Endodermal cell (in vitro differentiated cells): ENCODE data around the gene TUBB4A. TPM values are rescaled to one million over a fixed set of nuclear protein-coding genes. Genes with fewer than 3 reads are reported as not detected.

Experiments used
- DNase-seq: peaks from one replicate; pipeline ENCODE4 v3.0.0-alpha.2; 2017
- H3K27ac ChIP-seq: 2 replicates; pipeline ENCODE4 v1.5.1; 2013; ENCODE audit warnings: mild to moderate bottlenecking, low read depth, low read length, moderate library complexity
- H3K27me3 ChIP-seq: 2 replicates; pipeline ENCODE4 v1.6.1; 2013; ENCODE audit warnings: mild to moderate bottlenecking, low read length, moderate library complexity; ENCODE audit not compliant: insufficient read depth, control insufficient read depth, poor library complexity, severe bottlenecking
- H3K36me3 ChIP-seq: 2 replicates; pipeline ENCODE4 v1.7.0; 2013; ENCODE audit warnings: mild to moderate bottlenecking, low read length, moderate library complexity; ENCODE audit not compliant: control insufficient read depth, insufficient read depth
- H3K4me1 ChIP-seq: one replicate; pipeline ENCODE4 v1.7.0; 2013; ENCODE audit warnings: low read length; ENCODE audit not compliant: control insufficient read depth, insufficient read depth
- H3K4me3 ChIP-seq: 2 replicates; pipeline ENCODE4 v1.5.1; 2013; ENCODE audit warnings: mild to moderate bottlenecking, low read length, moderate library complexity
- H3K9ac ChIP-seq: 2 replicates; pipeline ENCODE4 v1.6.1; 2013; ENCODE audit warnings: mild to moderate bottlenecking, low read length, moderate library complexity; ENCODE audit not compliant: poor library complexity, severe bottlenecking; ENCODE audit errors: extremely low read depth
- H3K9me3 ChIP-seq: 2 replicates; pipeline ENCODE4 v1.6.1; 2013; ENCODE audit warnings: mild to moderate bottlenecking, low read length, moderate library complexity; ENCODE audit not compliant: control insufficient read depth
- H3K27ac Mint-ChIP-seq: 2 replicates; pipeline ENCODE4 v1.8.0; 2020; ENCODE audit warnings: mixed read lengths
- H3K27me3 Mint-ChIP-seq: 2 replicates; pipeline ENCODE4 v1.8.0; 2021; ENCODE audit warnings: mild to moderate bottlenecking, mixed read lengths; ENCODE audit not compliant: insufficient read depth
- H3K36me3 Mint-ChIP-seq: 2 replicates; pipeline ENCODE4 v1.8.0; 2020; ENCODE audit warnings: low read depth, mixed read lengths
- H3K4me1 Mint-ChIP-seq: 2 replicates; pipeline ENCODE4 v1.8.0; 2020; ENCODE audit warnings: mixed read lengths
- H3K4me3 Mint-ChIP-seq: 2 replicates; pipeline ENCODE4 v1.8.0; 2020; ENCODE audit warnings: mild to moderate bottlenecking, moderate library complexity, mixed read lengths
- H3K9me3 Mint-ChIP-seq: 2 replicates; pipeline ENCODE4 v1.8.0; 2020; ENCODE audit warnings: mild to moderate bottlenecking, mixed read lengths
- WGBS, 2 experiments: methylation state at CpG; one replicate each; pipeline versions ENCODE4 v1.1.5 to v1.1.7; 2013; ENCODE audit warnings: missing lambda C conversion rate in 2 of 2, mixed read lengths in 1 of 2; ENCODE audit not compliant: insufficient coverage in 1 of 2, insufficient read length in 1 of 2; 5-methylcytosine and 5-hydroxymethylcytosine counted together
- total RNA-seq, 2 donors: library from RNA; stranded (reverse); fragmentation: NEBNext Ultra II Directional in 1 of 2; extraction: Animal tissue kit (Norgen Biotek cat#: 25700) in 1 of 2; gene quantifications; 2 replicates in 1 of 2; 3 replicates in 1 of 2; pipeline ENCODE4 v1.2.1, GENCODE V29; 2021
- TF ChIP-seq, protein P1 (sequence below): fragments of 200-600 bp; sonication (generic); conservative IDR thresholded peaks from 2 replicates; pipeline ENCODE4 v1.5.0; 2021; ENCODE audit warnings: antibody characterized with exemption, mild to moderate bottlenecking

The TUBB4A gene
- total RNA-seq, 2 donors from 2014 or later = 5.2 to 7.5 TPM

DNA sequence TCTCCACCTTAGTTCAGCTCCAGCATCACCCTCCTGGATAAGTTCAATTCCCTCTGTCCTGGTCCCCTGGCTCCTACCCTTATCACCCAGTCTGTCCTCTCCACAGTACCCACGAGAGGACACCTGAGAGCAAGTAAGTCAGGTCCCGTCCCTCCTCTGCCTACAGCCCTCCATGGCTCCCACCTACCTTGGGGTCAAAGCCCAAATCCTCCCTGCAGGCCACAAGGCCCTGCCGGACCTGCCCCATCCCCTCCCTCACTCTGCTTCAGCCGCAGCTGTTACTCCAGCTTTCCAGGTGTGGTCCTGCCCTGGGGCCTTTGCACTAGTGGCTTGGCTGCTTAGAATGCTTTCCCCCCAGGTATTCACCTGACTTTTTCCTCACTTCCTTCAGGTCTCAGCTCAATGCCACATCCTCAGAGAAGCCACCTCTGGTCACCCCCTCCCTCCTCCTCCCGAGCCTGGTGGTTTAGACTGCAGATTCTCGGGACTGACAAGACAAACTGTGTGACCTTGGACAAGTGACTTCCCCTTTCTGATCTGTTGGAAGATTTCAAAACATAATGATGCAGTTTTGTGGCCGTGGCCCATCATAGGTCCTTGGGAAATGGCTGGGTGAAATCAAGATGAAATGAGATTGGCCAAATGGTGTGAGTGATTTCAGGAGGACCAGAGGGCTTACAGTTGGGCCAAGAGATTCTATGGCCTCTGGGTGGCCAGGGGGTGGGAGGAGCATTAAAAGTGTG lies 3.6 kb downstream of the TUBB4A start:
- Mint-ChIP-seq H3K36me3 (no peaks in the 10 kb centered on the region), H3K27ac (no peak overlapping the region), H3K27me3 (peaks cover 41% of the 10 kb centered on the region), H3K4me3 (no peak overlapping the region), H3K4me1 (peaks cover 3% of the 10 kb centered on the region), H3K9me3 (no peaks in the 10 kb centered on the region)
- no peaks in the 10 kb centered on the region for H3K4me1 ChIP-seq
- no peak overlapping the region for H3K27ac ChIP-seq
- TF ChIP-seq, protein P1, sequence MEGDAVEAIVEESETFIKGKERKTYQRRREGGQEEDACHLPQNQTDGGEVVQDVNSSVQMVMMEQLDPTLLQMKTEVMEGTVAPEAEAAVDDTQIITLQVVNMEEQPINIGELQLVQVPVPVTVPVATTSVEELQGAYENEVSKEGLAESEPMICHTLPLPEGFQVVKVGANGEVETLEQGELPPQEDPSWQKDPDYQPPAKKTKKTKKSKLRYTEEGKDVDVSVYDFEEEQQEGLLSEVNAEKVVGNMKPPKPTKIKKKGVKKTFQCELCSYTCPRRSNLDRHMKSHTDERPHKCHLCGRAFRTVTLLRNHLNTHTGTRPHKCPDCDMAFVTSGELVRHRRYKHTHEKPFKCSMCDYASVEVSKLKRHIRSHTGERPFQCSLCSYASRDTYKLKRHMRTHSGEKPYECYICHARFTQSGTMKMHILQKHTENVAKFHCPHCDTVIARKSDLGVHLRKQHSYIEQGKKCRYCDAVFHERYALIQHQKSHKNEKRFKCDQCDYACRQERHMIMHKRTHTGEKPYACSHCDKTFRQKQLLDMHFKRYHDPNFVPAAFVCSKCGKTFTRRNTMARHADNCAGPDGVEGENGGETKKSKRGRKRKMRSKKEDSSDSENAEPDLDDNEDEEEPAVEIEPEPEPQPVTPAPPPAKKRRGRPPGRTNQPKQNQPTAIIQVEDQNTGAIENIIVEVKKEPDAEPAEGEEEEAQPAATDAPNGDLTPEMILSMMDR = no peak
- 87 to 89% methylated on average over 3 to 7 of the region's 7 CpGs for WGBS, 2 experiments
- H3K36me3 ChIP-seq = no peaks in the 10 kb centered on the region
- H3K9ac ChIP-seq = no peak overlapping the region
- no peaks in the 10 kb centered on the region for H3K9me3 ChIP-seq
- H3K4me3 ChIP-seq = no peak overlapping the region
- H3K27me3 ChIP-seq = peaks cover 36% of the 10 kb centered on the region
- DNase-seq = no peak

DNA sequence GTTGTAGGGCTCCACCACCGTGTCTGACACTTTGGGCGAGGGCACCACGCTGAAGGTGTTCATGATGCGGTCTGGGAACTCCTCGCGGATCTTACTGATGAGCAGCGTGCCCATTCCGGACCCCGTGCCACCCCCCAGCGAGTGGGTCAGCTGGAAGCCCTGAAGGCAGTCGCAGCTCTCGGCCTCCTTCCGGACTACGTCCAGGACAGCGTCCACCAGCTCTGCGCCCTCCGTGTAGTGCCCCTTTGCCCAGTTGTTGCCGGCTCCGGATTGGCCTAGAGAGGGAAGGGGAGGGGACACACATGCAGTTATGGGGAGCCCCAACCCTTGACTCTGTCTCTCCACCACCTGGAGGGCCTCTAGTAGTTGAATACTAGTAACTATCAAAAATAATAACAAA lies 6.2 kb downstream of the TUBB4A start:
- no peak overlapping the region for H3K27ac Mint-ChIP-seq
- Histone ChIP-seq H3K36me3 (no peaks in the 10 kb centered on the region), H3K9me3 (no peaks in the 10 kb centered on the region), H3K27ac (no peak overlapping the region), H3K9ac (no peak overlapping the region), H3K27me3 (peaks cover 11% of the 10 kb centered on the region), H3K4me1 (no peaks in the 10 kb centered on the region), H3K4me3 (no peak overlapping the region)
- WGBS, 2 experiments = 93 to 96% methylated on average over 13 to 19 of the region's 19 CpGs
- H3K36me3 Mint-ChIP-seq = no peaks in the 10 kb centered on the region
- H3K4me3 Mint-ChIP-seq = no peak overlapping the region
- peaks cover 19% of the 10 kb centered on the region for H3K27me3 Mint-ChIP-seq
- no peaks in the 10 kb centered on the region for H3K4me1 Mint-ChIP-seq
- no peak for DNase-seq
- TF ChIP-seq, protein P1 = no peak
- H3K9me3 Mint-ChIP-seq = peaks cover 8% of the 10 kb centered on the region

DNA sequence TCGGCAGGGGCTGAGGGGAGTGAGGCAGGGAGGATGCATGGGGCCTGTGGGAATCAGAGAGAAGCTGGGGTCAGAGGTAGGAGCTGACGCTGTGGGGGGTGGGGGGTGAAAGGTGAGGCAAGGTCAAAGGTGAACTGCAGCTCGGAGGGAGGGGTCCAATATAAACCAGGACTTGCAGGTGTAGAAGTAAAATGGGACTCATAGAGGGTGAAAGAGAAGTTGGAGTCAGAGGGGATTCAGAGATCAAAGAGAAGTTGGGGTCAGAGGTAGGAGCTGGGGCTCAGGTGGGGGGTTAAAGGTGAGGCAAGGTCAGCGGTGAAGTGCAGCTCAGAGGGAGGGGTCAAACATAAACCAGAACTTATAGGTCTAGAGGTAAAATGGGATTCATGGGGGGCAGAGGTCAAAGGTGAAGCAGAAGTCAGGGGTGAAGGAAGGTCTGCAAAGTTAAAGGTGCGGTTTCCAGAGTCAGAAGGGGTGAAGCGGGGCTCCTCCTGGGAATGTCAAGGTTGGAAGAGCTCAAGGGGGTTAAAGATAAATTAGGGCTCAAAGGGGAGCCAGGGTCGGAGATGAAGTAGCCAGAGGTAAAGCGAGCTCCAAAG lies 7.6 kb downstream of the TUBB4A start:
- H3K4me3 Mint-ChIP-seq = no peak overlapping the region
- TF ChIP-seq, protein P1 = no peak
- peaks cover 9% of the 10 kb centered on the region for H3K27me3 Mint-ChIP-seq

More for the DNA sequence above, 7.6 kb downstream of the TUBB4A start:
- WGBS, 2 experiments = 90% methylated on average over 3 to 8 of the region's 8 CpGs
- H3K27ac ChIP-seq = no peak overlapping the region
- H3K9ac ChIP-seq = no peak overlapping the region
- Mint-ChIP-seq H3K27ac (no peak overlapping the region), H3K36me3 (no peaks in the 10 kb centered on the region), H3K4me1 (peaks cover 2% of the 10 kb centered on the region), H3K9me3 (peaks cover 8% of the 10 kb centered on the region)
- no peak for DNase-seq
- H3K4me1 ChIP-seq = no peaks in the 10 kb centered on the region
- no peak overlapping the region for H3K4me3 ChIP-seq
- H3K27me3 ChIP-seq = no peaks in the 10 kb centered on the region
- no peaks in the 10 kb centered on the region for H3K36me3 ChIP-seq
- no peaks in the 10 kb centered on the region for H3K9me3 ChIP-seq
